SKM-1 (cell line): ENCODE measurements around the gene TAS2R10.
"Not testable (repeated sequence)": the region's sequence is repeated elsewhere in the genome, so short reads cannot be mapped to it uniquely, and the experiment has no call there.

ENCODE experiments used
- DNase-seq: peaks from one replicate; lab custom pipeline; 2025; ENCODE audit not compliant: unreplicated experiment; lab: John Stamatoyannopoulos, UW

Gene TAS2R10

GRCh38 chr12:10826258-10826657 is at the start of gene TAS2R10:
Gene TAS2R10 (minus strand): TSS chr12:10826358. CDS start chr12:10826269, 89 bp downstream.
- no peak for DNase-seq

GRCh38 chr12:10873378-10873777 is 47.2 kb upstream of the TAS2R10 start:
- DNase-seq = no peak

- DNase-seq = no peak
Measured at GRCh38 chr12:10867381-10867780, 41.2 kb upstream of the TAS2R10 start.

- no peak for DNase-seq
Measured at GRCh38 chr12:10863512-10864218, 37.5 kb upstream of the TAS2R10 start.

GRCh38 chr12:10861366-10861765 is 35.2 kb upstream of the TAS2R10 start:
- DNase-seq = no peak

GRCh38 chr12:10855807-10856206 is 29.6 kb upstream of the TAS2R10 start:
- DNase-seq = no peak

- DNase-seq = no peak
Measured at GRCh38 chr12:10853776-10854175, 27.6 kb upstream of the TAS2R10 start.

GRCh38 chr12:10851243-10851858 is 25.2 kb upstream of the TAS2R10 start:
- no peak for DNase-seq

GRCh38 chr12:10849425-10849878 is 23.3 kb upstream of the TAS2R10 start, which contains the start of gene PRR4:
Gene PRR4 (minus strand): TSS chr12:10849475. CDS start chr12:10849437, 38 bp downstream.
- DNase-seq = no peak

- no peak for DNase-seq
Measured at GRCh38 chr12:10847744-10848143, 21.6 kb upstream of the TAS2R10 start.

GRCh38 chr12:10842862-10843261 is 16.7 kb upstream of the TAS2R10 start:
- no peak for DNase-seq

- no peak for DNase-seq
Measured at GRCh38 chr12:10838461-10838860, 12.3 kb upstream of the TAS2R10 start.

- no peak for DNase-seq
Measured at GRCh38 chr12:10829994-10830393, 3.8 kb upstream of the TAS2R10 start.

GRCh38 chr12:10824957-10825356 is 1.2 kb downstream of the TAS2R10 start:
- DNase-seq = no peak

GRCh38 chr12:10811883-10812536 is 14.1 kb downstream of the TAS2R10 start:
- DNase-seq = no peak

GRCh38 chr12:10810068-10810467 is 16.1 kb downstream of the TAS2R10 start, which contains the start of gene TAS2R9:
Gene TAS2R9 (minus strand): TSS chr12:10810168. CDS start chr12:10810075, 93 bp downstream.
- DNase-seq = no peak

- DNase-seq = no peak
Measured at GRCh38 chr12:10807186-10807585, 19.0 kb downstream of the TAS2R10 start, which contains the start of gene TAS2R8. Gene TAS2R8 (minus strand): TSS chr12:10807286. CDS start chr12:10806980, 306 bp downstream.

GRCh38 chr12:10802587-10802986 is 23.6 kb downstream of the TAS2R10 start, which contains the start of gene TAS2R7:
Gene TAS2R7 (minus strand): TSS chr12:10802627. CDS start chr12:10802570, 57 bp downstream.
- DNase-seq = no peak

GRCh38 chr12:10801741-10802140 is 24.4 kb downstream of the TAS2R10 start:
- no peak for DNase-seq

GRCh38 chr12:10794222-10794621 is 31.9 kb downstream of the TAS2R10 start:
- DNase-seq = no peak

GRCh38 chr12:10791769-10792168 is 34.4 kb downstream of the TAS2R10 start:
- not testable (repeated sequence) for DNase-seq

GRCh38 chr12:10783252-10783651 is 42.9 kb downstream of the TAS2R10 start:
- no peak for DNase-seq
